ENCODE measurements around the gene ANKRD23.
"Not testable (repeated sequence)": the region's sequence is repeated elsewhere in the genome, so short reads cannot be mapped to it uniquely, and the experiment has no call there.

Gene ANKRD23

GRCh38 chr2:96843538-96844268, at the start of gene ANKRD23:
Gene ANKRD23, minus strand, starts transcription at chr2:96844021. Its CDS starts 29 bp downstream, at chr2:96843992.
- DNase-seq, result no peak

- DNase-seq, result no peak
These were observed 47.9 kb upstream of the ANKRD23 start for GRCh38 chr2:96891591-96892333.

GRCh38 chr2:96890726-96891385, 47.0 kb upstream of the ANKRD23 start:
- no peak for DNase-seq

- no peak for DNase-seq
These were observed 46.4 kb upstream of the ANKRD23 start for GRCh38 chr2:96890252-96890651.

- not testable (repeated sequence) for DNase-seq
These were observed 45.7 kb upstream of the ANKRD23 start for GRCh38 chr2:96889502-96889901.

GRCh38 chr2:96888072-96889011, 44.5 kb upstream of the ANKRD23 start:
- no peak for DNase-seq

GRCh38 chr2:96887493-96888012, 43.7 kb upstream of the ANKRD23 start:
- DNase-seq, result no peak

GRCh38 chr2:96885432-96886347, 41.9 kb upstream of the ANKRD23 start:
- DNase-seq, result no peak

GRCh38 chr2:96884299-96885094, 40.7 kb upstream of the ANKRD23 start:
- DNase-seq, result no peak

GRCh38 chr2:96883306-96883705, 39.5 kb upstream of the ANKRD23 start:
- DNase-seq, result no peak

- no peak for DNase-seq
These were observed 39.1 kb upstream of the ANKRD23 start for GRCh38 chr2:96882906-96883305.

- no peak for DNase-seq
These were observed 38.4 kb upstream of the ANKRD23 start for GRCh38 chr2:96882230-96882629.

- DNase-seq, result no peak
These were observed 37.8 kb upstream of the ANKRD23 start for GRCh38 chr2:96881349-96882195.

GRCh38 chr2:96880891-96881273, 37.1 kb upstream of the ANKRD23 start:
- DNase-seq, result no peak

GRCh38 chr2:96879545-96880040, 35.8 kb upstream of the ANKRD23 start:
- no peak for DNase-seq

- DNase-seq, result no peak
These were observed 35.1 kb upstream of the ANKRD23 start for GRCh38 chr2:96878796-96879544.

GRCh38 chr2:96878171-96878570, 34.4 kb upstream of the ANKRD23 start:
- DNase-seq, result no peak

- no peak for DNase-seq
These were observed 33.8 kb upstream of the ANKRD23 start for GRCh38 chr2:96877631-96878092.
